K562 (cell line): Measurements from ENCODE around the gene SGPP1. TPM values are rescaled to one million over a fixed set of nuclear protein-coding genes. Genes with fewer than 3 reads are reported as not detected.

Experiments used
- C11orf30 ChIP-seq: fragments of 450-650 bp; IDR thresholded peaks from 2 replicates; pipeline ENCODE4 v1.6.1; 2016; ENCODE audit warnings: low read depth, mild to moderate bottlenecking
- CCNT2 ChIP-seq: IDR thresholded peaks from 2 replicates; pipeline ENCODE4 v1.6.1; 2011; ENCODE audit warnings: borderline replicate concordance, low read depth, mild to moderate bottlenecking, moderate library complexity, mixed read lengths, low read length; ENCODE audit not compliant: insufficient read length; ENCODE audit errors: extremely low read depth
- CHAMP1 ChIP-seq: fragments of 450-650 bp; IDR thresholded peaks from 2 replicates; pipeline ENCODE4 v1.6.1; 2016; ENCODE audit warnings: mild to moderate bottlenecking
- ID3 ChIP-seq, 2 experiments: fragments of 250-450 bp in 1 of 2; fragments of 450-650 bp in 1 of 2; sonication (Bioruptor Pico) in 1 of 2; IDR thresholded peaks; 2 replicates each; pipeline versions ENCODE4 v1.6.1 to v1.8.0; 2016 to 2021; ENCODE audit warnings: mild to moderate bottlenecking in 2 of 2, moderate library complexity in 2 of 2, missing compliant biosample characterization in 1 of 2, missing genetic modification characterization in 1 of 2
- SIN3A ChIP-seq, 2 experiments: fragments of 150-350 bp in 1 of 2; IDR thresholded peaks; 2 replicates each; pipeline ENCODE4 v1.6.1; 2011 to 2016; ENCODE audit warnings: borderline replicate concordance in 2 of 2, low read depth in 2 of 2, low read length in 2 of 2, mild to moderate bottlenecking in 2 of 2, moderate library complexity in 2 of 2; ENCODE audit not compliant: control insufficient read depth in 1 of 2
- WHSC1 ChIP-seq: IDR thresholded peaks from one replicate; pipeline ENCODE4 v1.6.1; 2012; ENCODE audit warnings: low read length, control low read depth, inconsistent platforms
- ZNF780A ChIP-seq: fragments of 250-450 bp; sonication (Bioruptor Pico); IDR thresholded peaks from 2 replicates; pipeline ENCODE4 v1.5.0; 2021; ENCODE audit warnings: mild to moderate bottlenecking
- polyA plus RNA-seq, 8 experiments: library from polyadenylated mRNA; depleted of rRNA in 4 of 8; stranded (reverse) in 5 of 8; unstranded in 3 of 8; fragments of >200 nt; fragmentation: Nextera tagmentation in 2 of 8; fragmentation: Illumina TruSeq in 1 of 8; extraction: Ambion mirVana in 2 of 8; extraction: Trizol in 1 of 8; gene quantifications; 2 replicates each; pipeline versions ENCODE4 v1.2.1 to v1.2.3, GENCODE V29; 2011 to 2014; ENCODE audit warnings: inconsistent platforms in 1 of 8, missing spikeins in 1 of 8
- total RNA-seq, 7 experiments: library from RNA; depleted of rRNA in 6 of 7; stranded (reverse); fragments of >200 nt in 6 of 7; fragmentation: Illumina TruSeq in 2 of 7; extraction: Trizol in 2 of 7; gene quantifications; 2 replicates each; pipeline versions ENCODE4 v1.2.1 to v1.2.3, GENCODE V29; 2011 to 2021; ENCODE audit warnings: low replicate concordance in 1 of 7
- TF ChIP-seq, protein P1 (sequence below), 2 experiments: fragments of 450-650 bp in 1 of 2; sonication (generic) in 1 of 2; formaldehyde crosslinking in 1 of 2; IDR thresholded peaks; 2 replicates each; pipeline versions ENCODE4 v1.7.1 to v1.9.0; 2016 to 2022; ENCODE audit warnings: inconsistent platforms in 1 of 2, mild to moderate bottlenecking in 1 of 2, missing genetic modification reagents in 1 of 2
- TF ChIP-seq, protein P2 (sequence below), 2 experiments: IDR thresholded peaks; 2 replicates each; pipeline ENCODE4 v1.6.1; 2012; ENCODE audit warnings: improper control_type of control experiment in 2 of 2, low read depth in 2 of 2, low read length in 2 of 2, borderline replicate concordance in 1 of 2

Gene SGPP1
- total and polyA plus RNA-seq, 9 of the 15 experiments (the other 6 are each of a cell fraction or from before 2014, with no cell fraction given): 2.2 to 7.3 (median 5.6) TPM

DNA sequence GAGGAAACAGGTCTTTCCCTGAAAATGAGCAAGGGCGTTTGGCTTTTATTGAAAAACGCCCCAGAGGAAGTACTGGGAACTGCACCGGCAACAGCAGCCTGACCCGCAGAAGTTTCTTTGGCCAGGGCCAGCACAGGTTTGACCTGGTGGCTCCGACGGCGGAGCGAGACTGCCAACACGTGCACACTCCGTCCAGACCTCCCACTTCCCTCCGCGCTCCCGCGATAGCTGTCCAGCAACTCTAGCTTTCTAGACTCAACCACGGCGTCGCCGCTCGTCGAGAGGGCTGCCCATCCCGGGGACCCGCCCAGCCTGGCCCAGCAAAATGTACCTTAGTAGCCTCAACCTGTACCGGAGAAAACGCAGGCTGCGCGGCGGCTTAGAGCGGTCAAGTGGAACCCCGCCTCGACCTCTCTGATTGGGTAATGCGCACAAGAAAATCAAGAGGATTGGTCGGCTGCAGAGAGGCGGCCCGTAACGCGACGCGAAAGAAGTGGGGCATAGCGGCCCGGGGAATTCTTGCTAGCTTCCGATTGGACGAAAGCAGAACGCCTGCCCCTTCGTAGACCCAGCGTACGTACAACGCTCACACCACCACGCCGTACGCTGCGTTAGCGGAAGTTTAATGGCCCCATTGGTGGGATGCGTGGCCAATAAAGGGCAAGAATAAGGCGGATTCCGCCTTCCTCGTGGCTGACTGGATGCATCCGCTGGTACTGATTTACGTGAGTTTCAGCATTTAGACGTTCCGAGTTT lies 86.2 kb downstream of the SGPP1 start, which contains the start of gene WDR89 (continued):
- TF ChIP-seq, protein P1, sequence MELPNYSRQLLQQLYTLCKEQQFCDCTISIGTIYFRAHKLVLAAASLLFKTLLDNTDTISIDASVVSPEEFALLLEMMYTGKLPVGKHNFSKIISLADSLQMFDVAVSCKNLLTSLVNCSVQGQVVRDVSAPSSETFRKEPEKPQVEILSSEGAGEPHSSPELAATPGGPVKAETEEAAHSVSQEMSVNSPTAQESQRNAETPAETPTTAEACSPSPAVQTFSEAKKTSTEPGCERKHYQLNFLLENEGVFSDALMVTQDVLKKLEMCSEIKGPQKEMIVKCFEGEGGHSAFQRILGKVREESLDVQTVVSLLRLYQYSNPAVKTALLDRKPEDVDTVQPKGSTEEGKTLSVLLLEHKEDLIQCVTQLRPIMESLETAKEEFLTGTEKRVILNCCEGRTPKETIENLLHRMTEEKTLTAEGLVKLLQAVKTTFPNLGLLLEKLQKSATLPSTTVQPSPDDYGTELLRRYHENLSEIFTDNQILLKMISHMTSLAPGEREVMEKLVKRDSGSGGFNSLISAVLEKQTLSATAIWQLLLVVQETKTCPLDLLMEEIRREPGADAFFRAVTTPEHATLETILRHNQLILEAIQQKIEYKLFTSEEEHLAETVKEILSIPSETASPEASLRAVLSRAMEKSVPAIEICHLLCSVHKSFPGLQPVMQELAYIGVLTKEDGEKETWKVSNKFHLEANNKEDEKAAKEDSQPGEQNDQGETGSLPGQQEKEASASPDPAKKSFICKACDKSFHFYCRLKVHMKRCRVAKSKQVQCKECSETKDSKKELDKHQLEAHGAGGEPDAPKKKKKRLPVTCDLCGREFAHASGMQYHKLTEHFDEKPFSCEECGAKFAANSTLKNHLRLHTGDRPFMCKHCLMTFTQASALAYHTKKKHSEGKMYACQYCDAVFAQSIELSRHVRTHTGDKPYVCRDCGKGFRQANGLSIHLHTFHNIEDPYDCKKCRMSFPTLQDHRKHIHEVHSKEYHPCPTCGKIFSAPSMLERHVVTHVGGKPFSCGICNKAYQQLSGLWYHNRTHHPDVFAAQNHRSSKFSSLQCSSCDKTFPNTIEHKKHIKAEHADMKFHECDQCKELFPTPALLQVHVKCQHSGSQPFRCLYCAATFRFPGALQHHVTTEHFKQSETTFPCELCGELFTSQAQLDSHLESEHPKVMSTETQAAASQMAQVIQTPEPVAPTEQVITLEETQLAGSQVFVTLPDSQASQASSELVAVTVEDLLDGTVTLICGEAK (IDR thresholded peaks at IDR 0.05): peak; percentile 66; the same call in 1 of the 2 replicates
- TF ChIP-seq, protein P1 (CRISPR knock-in tag; IDR thresholded peaks at IDR 0.05): no peak
- TF ChIP-seq ZNF780A (CRISPR knock-in tag): no peak
- TF ChIP-seq CCNT2: peak; percentile 55
- TF ChIP-seq WHSC1: no peak
- peak; percentile 72; the same call in 1 of the 2 replicates for TF ChIP-seq CHAMP1
- TF ChIP-seq SIN3A (IDR thresholded peaks at IDR 0.05; ENCODE audit: borderline replicate concordance in 2 of 2, control insufficient read depth in 1 of 2, low read depth in 2 of 2, low read length in 2 of 2): peak in 1 of 2 experiments; percentile 68; a peak in 1 of 4 replicates
- no peak for TF ChIP-seq ID3 (CRISPR knock-in tag; IDR thresholded peaks at IDR 0.05)
- TF ChIP-seq ID3 (tag; IDR thresholded peaks at IDR 0.05): 0 out of 2 replicates have a peak, but pooled peaks have one; percentile 67
- TF ChIP-seq, protein P2, sequence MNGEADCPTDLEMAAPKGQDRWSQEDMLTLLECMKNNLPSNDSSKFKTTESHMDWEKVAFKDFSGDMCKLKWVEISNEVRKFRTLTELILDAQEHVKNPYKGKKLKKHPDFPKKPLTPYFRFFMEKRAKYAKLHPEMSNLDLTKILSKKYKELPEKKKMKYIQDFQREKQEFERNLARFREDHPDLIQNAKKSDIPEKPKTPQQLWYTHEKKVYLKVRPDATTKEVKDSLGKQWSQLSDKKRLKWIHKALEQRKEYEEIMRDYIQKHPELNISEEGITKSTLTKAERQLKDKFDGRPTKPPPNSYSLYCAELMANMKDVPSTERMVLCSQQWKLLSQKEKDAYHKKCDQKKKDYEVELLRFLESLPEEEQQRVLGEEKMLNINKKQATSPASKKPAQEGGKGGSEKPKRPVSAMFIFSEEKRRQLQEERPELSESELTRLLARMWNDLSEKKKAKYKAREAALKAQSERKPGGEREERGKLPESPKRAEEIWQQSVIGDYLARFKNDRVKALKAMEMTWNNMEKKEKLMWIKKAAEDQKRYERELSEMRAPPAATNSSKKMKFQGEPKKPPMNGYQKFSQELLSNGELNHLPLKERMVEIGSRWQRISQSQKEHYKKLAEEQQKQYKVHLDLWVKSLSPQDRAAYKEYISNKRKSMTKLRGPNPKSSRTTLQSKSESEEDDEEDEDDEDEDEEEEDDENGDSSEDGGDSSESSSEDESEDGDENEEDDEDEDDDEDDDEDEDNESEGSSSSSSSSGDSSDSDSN (IDR thresholded peaks at IDR 0.05; ENCODE audit: borderline replicate concordance in 1 of 2, low read depth in 2 of 2, low read length in 2 of 2): peak; percentile 56 to 67; a peak in 2 of 4 replicates
- TF ChIP-seq C11orf30: peak; percentile 38
